ENCODE results near the gene DEDD2.

DNA sequence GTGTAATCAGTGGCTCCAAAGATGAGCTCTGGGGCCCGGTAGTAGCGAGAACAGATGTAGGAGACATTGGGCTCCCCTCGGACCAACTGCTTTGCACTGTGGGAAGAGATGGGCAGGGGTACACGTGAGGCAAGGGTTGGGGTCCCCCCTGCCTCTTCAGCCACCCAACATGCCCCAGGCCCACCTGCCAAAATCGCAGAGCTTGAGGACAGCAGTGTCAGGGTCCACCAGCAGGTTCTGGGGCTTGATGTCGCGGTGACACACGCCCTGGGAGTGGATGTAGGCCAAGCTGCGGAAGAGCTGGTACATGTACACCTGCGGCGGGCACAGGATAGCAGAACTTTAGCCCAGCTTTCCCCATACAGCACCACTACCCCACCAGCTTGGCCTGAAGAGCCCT, 16.9 kb upstream of the DEDD2 start:
- TF ChIP-seq POLR2A (IDR thresholded peaks at IDR 0.05) (no peak), POLR2AphosphoS5 (IDR thresholded peaks at IDR 0.05) (no peak)
- TF ChIP-seq, protein P1, sequence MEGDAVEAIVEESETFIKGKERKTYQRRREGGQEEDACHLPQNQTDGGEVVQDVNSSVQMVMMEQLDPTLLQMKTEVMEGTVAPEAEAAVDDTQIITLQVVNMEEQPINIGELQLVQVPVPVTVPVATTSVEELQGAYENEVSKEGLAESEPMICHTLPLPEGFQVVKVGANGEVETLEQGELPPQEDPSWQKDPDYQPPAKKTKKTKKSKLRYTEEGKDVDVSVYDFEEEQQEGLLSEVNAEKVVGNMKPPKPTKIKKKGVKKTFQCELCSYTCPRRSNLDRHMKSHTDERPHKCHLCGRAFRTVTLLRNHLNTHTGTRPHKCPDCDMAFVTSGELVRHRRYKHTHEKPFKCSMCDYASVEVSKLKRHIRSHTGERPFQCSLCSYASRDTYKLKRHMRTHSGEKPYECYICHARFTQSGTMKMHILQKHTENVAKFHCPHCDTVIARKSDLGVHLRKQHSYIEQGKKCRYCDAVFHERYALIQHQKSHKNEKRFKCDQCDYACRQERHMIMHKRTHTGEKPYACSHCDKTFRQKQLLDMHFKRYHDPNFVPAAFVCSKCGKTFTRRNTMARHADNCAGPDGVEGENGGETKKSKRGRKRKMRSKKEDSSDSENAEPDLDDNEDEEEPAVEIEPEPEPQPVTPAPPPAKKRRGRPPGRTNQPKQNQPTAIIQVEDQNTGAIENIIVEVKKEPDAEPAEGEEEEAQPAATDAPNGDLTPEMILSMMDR (IDR thresholded peaks at IDR 0.05) = no peak
